Right lobe of liver (tissue), 6 donors: ENCODE data around the gene SOD2. TPM values are rescaled to one million over a fixed set of nuclear protein-coding genes. Genes with fewer than 3 reads are reported as not detected.
A peak's percentile ranks its signal among the peaks of the same experiment; 100 is the strongest.
"Not testable (repeated sequence)": the region's sequence is repeated elsewhere in the genome, so short reads cannot be mapped to it uniquely, and the experiment has no call there.

Experiments used
- ATAC-seq, 4 donors: fragments of 200-7000 bp; cut with Tn5 transposase; one replicate each; pipeline ENCODE4 v1.9.1; 2020; ENCODE audit warnings: mild to moderate bottlenecking in 4 of 4, moderate library complexity in 4 of 4
- DNase-seq, 3 donors: peaks; one replicate each; pipeline ENCODE4 v3.0.0-alpha.2; 2020
- H3K27ac ChIP-seq, 3 donors: fragments of 200-600 bp; one replicate each; pipeline ENCODE4 v1.8.0; 2022
- H3K27me3 ChIP-seq, 2 donors: fragments of 200-600 bp; one replicate each; pipeline ENCODE4 v1.8.0; 2022
- H3K36me3 ChIP-seq, 4 donors: fragments of 200-600 bp; sonication (generic) in 1 of 4; one replicate each; pipeline versions ENCODE4 v1.5.1 to v1.8.0; 2017 to 2022; ENCODE audit warnings: control low read depth in 1 of 4
- H3K4me1 ChIP-seq, 4 donors: fragments of 200-600 bp; sonication (generic) in 1 of 4; one replicate each; pipeline versions ENCODE4 v1.5.1 to v1.8.0; 2017 to 2022; ENCODE audit warnings: control low read depth in 1 of 4
- H3K4me3 ChIP-seq, 3 donors: fragments of 200-600 bp; one replicate each; pipeline ENCODE4 v1.8.0; 2022
- H3K9me3 ChIP-seq, 4 donors: fragments of 200-600 bp; sonication (generic) in 1 of 4; one replicate each; pipeline versions ENCODE4 v1.5.1 to v1.8.0; 2017 to 2022; ENCODE audit warnings: control low read depth in 1 of 4
- CTCF ChIP-seq, 4 donors: fragments of 200-600 bp in 3 of 4; fragments of 450-650 bp in 1 of 4; IDR thresholded peaks; one replicate each; pipeline versions ENCODE4 v1.5.1 to v1.8.0; 2016 to 2022; ENCODE audit warnings: antibody characterized with exemption in 4 of 4, mild to moderate bottlenecking in 2 of 4
- POLR2A ChIP-seq: fragments of 450-650 bp; IDR thresholded peaks from one replicate; pipeline ENCODE4 v1.6.1; 2017; ENCODE audit warnings: antibody characterized with exemption, mild to moderate bottlenecking
- WGBS: methylation state at CpG from one replicate; pipeline ENCODE4 v1.1.6; 2018; ENCODE audit warnings: low coverage, low lambda C conversion rate; ENCODE audit not compliant: insufficient coverage; ENCODE audit errors: missing lambda C conversion rate; 5-methylcytosine and 5-hydroxymethylcytosine counted together
- intact Hi-C, 2 donors: fragments of 100-400 bp; cut with DNase I; formaldehyde crosslinking; loops; one replicate each; pipeline versions ENCODE4 v1.11.2 to v1.14.1; 2022
- total RNA-seq, 6 experiments: library from RNA; depleted of rRNA in 2 of 6; stranded (reverse); fragments of >200 nt in 2 of 6; fragmentation: NEBNext Ultra II Directional in 3 of 6; extraction: Animal tissue kit (Norgen Biotek cat#: 25700) in 3 of 6; gene quantifications; one replicate each; pipeline versions ENCODE4 v1.1.0 to v1.2.4, GENCODE V29; 2016 to 2023
- donor health status: DM: no; HTN: yes; CAD: no.
- donor health status: DM: no; HTN: no; CAD: no.
- donor health status: DM: no; HTN: no; CAD: no.
- donor health status: DM: no; HTN: yes; CAD: no.
- donor health status: DM: no; HTN: yes; CAD: no.

The SOD2 gene
- total RNA-seq, 6 experiments from 2014 or later, result 606 to 3,254 (median 1,720) TPM

GRCh38 chr6:159722655-159723054, 29.6 kb upstream of the SOD2 start:
- Histone ChIP-seq H3K4me1 (peaks cover 0 to 21% (median 3%) of the 10 kb centered on the region in 4 donors), H3K4me3 (no peak overlapping the region), H3K27me3 (no peaks in the 10 kb centered on the region), H3K36me3 (no peaks in the 10 kb centered on the region), H3K27ac (no peak overlapping the region), H3K9me3 (no peaks in the 10 kb centered on the region)
- intact Hi-C loops, result no loop called here
- TF ChIP-seq POLR2A (no peak), CTCF (IDR thresholded peaks at IDR 0.05) (no peak)
- ATAC-seq (no peak), DNase-seq (no peak)

GRCh38 chr6:159721981-159722380, 28.9 kb upstream of the SOD2 start:
- ATAC-seq, H3K27ac ChIP-seq, H3K27me3 ChIP-seq, intact Hi-C loops, H3K9me3 ChIP-seq, H3K4me3 ChIP-seq, H3K36me3 ChIP-seq, DNase-seq: not testable (repeated sequence)
- 100% methylated on average over 2 of the region's 3 CpGs for WGBS
- peaks cover 0 to 26% (median 3%) of the 10 kb centered on the region in 4 donors for H3K4me1 ChIP-seq

GRCh38 chr6:159720708-159721107, 27.7 kb upstream of the SOD2 start:
- no peak overlapping the region for H3K4me3 ChIP-seq
- WGBS, result 60% methylated on average over 6 of the region's 7 CpGs
- ATAC-seq, result peak; percentile 6 to 61 (median 45)
- H3K27ac ChIP-seq, result no peak overlapping the region
- intact Hi-C loops, result no loop called here
- no peaks in the 10 kb centered on the region for H3K36me3 ChIP-seq
- H3K9me3 ChIP-seq, result no peaks in the 10 kb centered on the region
- no peaks in the 10 kb centered on the region for H3K27me3 ChIP-seq
- H3K4me1 ChIP-seq, result peaks cover 0 to 35% (median 4%) of the 10 kb centered on the region in 4 donors
- TF ChIP-seq CTCF (IDR thresholded peaks at IDR 0.05), result peak; percentile 30 to 51 (median 41)
- TF ChIP-seq POLR2A, result no peak
- no peak for DNase-seq

- Histone ChIP-seq H3K9me3 (no peaks in the 10 kb centered on the region), H3K27ac (no peak overlapping the region), H3K36me3 (no peaks in the 10 kb centered on the region), H3K27me3 (no peaks in the 10 kb centered on the region), H3K4me3 (no peak overlapping the region), H3K4me1 (peaks cover 0 to 29% (median 3%) of the 10 kb centered on the region in 4 donors)
- intact Hi-C loops, result no loop called here
- WGBS, result 93% methylated on average over 4 of the region's 7 CpGs
- TF ChIP-seq CTCF (IDR thresholded peaks at IDR 0.05) (no peak), POLR2A (no peak)
- ATAC-seq (no peak), DNase-seq (no peak)
Observed at GRCh38 chr6:159719287-159719686, 26.2 kb upstream of the SOD2 start.

- H3K9me3 ChIP-seq, result no peaks in the 10 kb centered on the region
- WGBS, result 59% methylated on average over 3 of the region's 3 CpGs
- no peak for DNase-seq
- intact Hi-C loops, result no loop called here
- peak in 1 of 4 donors; percentile 3 for ATAC-seq
- no peaks in the 10 kb centered on the region for H3K27me3 ChIP-seq
- no peak for TF ChIP-seq POLR2A
- TF ChIP-seq CTCF (IDR thresholded peaks at IDR 0.05), result no peak
- peak overlapping the region in 1 of 3 donors; percentile 31 for H3K27ac ChIP-seq
- H3K36me3 ChIP-seq, result no peaks in the 10 kb centered on the region
- peaks cover 0 to 29% (median 3%) of the 10 kb centered on the region in 4 donors for H3K4me1 ChIP-seq
- H3K4me3 ChIP-seq, result no peak overlapping the region
Observed at GRCh38 chr6:159718634-159719033, 25.6 kb upstream of the SOD2 start.
